Fibroblast of pulmonary artery (primary cell): Measurements from ENCODE around the gene LGALS1.

Experiments
- DNase-seq: peaks from one replicate; pipeline ENCODE4 v3.0.0-alpha.2; 2010; ENCODE audit warnings: low read depth
- H3K4me3 ChIP-seq: replicated peaks from 2 replicates; pipeline ENCODE4 v1.5.1; 2011; ENCODE audit warnings: low read depth, mild to moderate bottlenecking, control low read depth, low read length, moderate library complexity
- CTCF ChIP-seq: IDR thresholded peaks from 2 replicates; pipeline ENCODE4 v1.5.1; 2011; ENCODE audit warnings: mild to moderate bottlenecking, control low read depth, low read length, inconsistent platforms; ENCODE audit errors: missing control alignments

LGALS1 gene

GRCh38 chr22:37681001-37681424, 5.6 kb downstream of the LGALS1 start:
- no peak for DNase-seq
- no peak for TF ChIP-seq CTCF
- no peak overlapping the region for H3K4me3 ChIP-seq

- TF ChIP-seq CTCF, result peak; percentile 97
- no peak overlapping the region for H3K4me3 ChIP-seq
- peak; percentile 81 for DNase-seq
Observed at GRCh38 chr22:37681556-37682049, 6.2 kb downstream of the LGALS1 start.

GRCh38 chr22:37684803-37685615, 9.6 kb downstream of the LGALS1 start:
- DNase-seq, result no peak
- H3K4me3 ChIP-seq, result no peak overlapping the region
- no peak for TF ChIP-seq CTCF

GRCh38 chr22:37686002-37686982, 10.9 kb downstream of the LGALS1 start, which contains the start of gene NOL12:
Gene NOL12, plus strand, starts transcription at chr22:37686343. Its CDS starts 50 bp downstream, at chr22:37686393.
- TF ChIP-seq CTCF, result no peak
- peak; percentile 92 for DNase-seq
- H3K4me3 ChIP-seq, result peak within 1 kb of the TSS; percentile 94

GRCh38 chr22:37690407-37690806, 15.0 kb downstream of the LGALS1 start:
- TF ChIP-seq CTCF, result no peak
- no peak overlapping the region for H3K4me3 ChIP-seq
- no peak for DNase-seq

GRCh38 chr22:37690901-37691504, 15.6 kb downstream of the LGALS1 start:
- no peak for TF ChIP-seq CTCF

More at GRCh38 chr22:37690901-37691504, 15.6 kb downstream of the LGALS1 start:
- no peak overlapping the region for H3K4me3 ChIP-seq
- no peak for DNase-seq
